Hepatocyte (in vitro differentiated cells): ENCODE results near the gene ADAMTS2.

ENCODE experiments used
- CTCF ChIP-seq: fragments of 200-600 bp; sonication (generic); IDR thresholded peaks from 2 replicates; pipeline ENCODE4 v1.5.1; 2016; ENCODE audit warnings: antibody characterized with exemption, mild to moderate bottlenecking; ENCODE audit not compliant: poor library complexity
- EZH2 ChIP-seq: fragments of 200-600 bp; sonication (generic); IDR thresholded peaks from 2 replicates; pipeline ENCODE4 v1.6.1; 2016; ENCODE audit warnings: antibody characterized with exemption, mild to moderate bottlenecking, borderline replicate concordance
- EZH2phosphoT487 ChIP-seq: fragments of 200-600 bp; sonication (generic); IDR thresholded peaks from one replicate; pipeline ENCODE4 v1.6.1; 2018; ENCODE audit warnings: antibody characterized with exemption, mild to moderate bottlenecking, low read depth, moderate library complexity; ENCODE audit not compliant: unreplicated experiment, severe bottlenecking

GRCh38 chr5:179290681-179291540 lies 54.4 kb downstream of the ADAMTS2 start:
- no peak for TF ChIP-seq CTCF
- no peak for TF ChIP-seq EZH2
- no peak for TF ChIP-seq EZH2phosphoT487
